Nephron progenitor cell (in vitro differentiated cells): ENCODE results near the gene ERFL.

ENCODE experiments used
- DNase-seq: peaks from one replicate; pipeline ENCODE4 v3.0.0; 2021
- H3K27ac Mint-ChIP-seq: 2 replicates; pipeline ENCODE4 v1.8.0; 2021; ENCODE audit warnings: mild to moderate bottlenecking, moderate library complexity, mixed read lengths
- H3K27me3 Mint-ChIP-seq: 2 replicates; pipeline ENCODE4 v1.8.0; 2021; ENCODE audit warnings: mild to moderate bottlenecking, low read depth, mixed read lengths; ENCODE audit not compliant: poor library complexity
- H3K36me3 Mint-ChIP-seq: 2 replicates; pipeline ENCODE4 v1.8.0; 2021; ENCODE audit warnings: low read depth, mixed read lengths
- H3K4me1 Mint-ChIP-seq: 2 replicates; pipeline ENCODE4 v1.8.0; 2021; ENCODE audit warnings: mixed read lengths
- H3K4me3 Mint-ChIP-seq: 2 replicates; pipeline ENCODE4 v1.8.0; 2021; ENCODE audit warnings: mild to moderate bottlenecking, moderate library complexity, mixed read lengths
- H3K9me3 Mint-ChIP-seq: 2 replicates; pipeline ENCODE4 v1.8.0; 2021; ENCODE audit warnings: mild to moderate bottlenecking, moderate library complexity, mixed read lengths
- CTCF ChIP-seq: fragments of 200-600 bp; sonication (generic); IDR thresholded peaks from 2 replicates; pipeline ENCODE4 v1.5.0; 2021; ENCODE audit warnings: antibody characterized with exemption

ERFL gene

DNA sequence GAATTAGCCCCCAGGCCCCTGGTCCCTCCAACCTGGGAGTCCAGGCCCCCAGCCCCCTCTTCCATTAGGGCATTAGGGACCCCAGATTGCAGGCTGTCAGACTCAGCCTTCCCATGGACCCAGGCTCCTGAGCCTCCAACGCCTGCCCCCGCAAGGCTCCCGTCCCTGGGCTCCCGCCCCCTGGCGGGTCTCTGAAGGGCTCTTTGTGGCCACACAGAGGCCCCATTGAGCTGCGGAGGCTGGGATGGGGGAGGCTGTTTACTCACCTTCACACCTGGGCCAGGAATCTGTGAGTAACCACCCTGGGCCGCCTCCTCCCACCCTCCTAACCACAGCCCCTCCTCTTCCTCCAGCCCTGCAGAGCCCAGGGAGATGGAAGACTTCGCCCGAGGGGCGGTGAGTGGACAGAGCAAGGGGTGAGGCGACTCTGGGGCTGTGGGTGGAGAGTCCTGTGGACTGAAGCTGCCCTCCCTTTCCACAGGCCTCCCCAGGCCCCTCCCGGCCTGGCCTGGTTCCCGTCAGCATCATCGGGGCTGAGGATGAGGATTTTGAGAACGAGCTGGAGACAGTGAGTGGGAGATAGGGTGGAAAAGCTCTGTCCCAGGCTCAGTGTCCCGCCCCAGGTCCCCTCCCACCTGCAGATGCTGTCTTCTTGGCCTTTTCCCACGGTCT is 40.4 kb downstream of the ERFL start:
- DNase-seq: peak; percentile 35
- Mint-ChIP-seq H3K4me3 (no peak overlapping the region), H3K27me3 (peaks cover 12% of the 10 kb centered on the region), H3K36me3 (no peaks in the 10 kb centered on the region), H3K9me3 (no peaks in the 10 kb centered on the region), H3K27ac (no peak overlapping the region), H3K4me1 (peaks cover 39% of the 10 kb centered on the region)
- no peak for TF ChIP-seq CTCF

DNA sequence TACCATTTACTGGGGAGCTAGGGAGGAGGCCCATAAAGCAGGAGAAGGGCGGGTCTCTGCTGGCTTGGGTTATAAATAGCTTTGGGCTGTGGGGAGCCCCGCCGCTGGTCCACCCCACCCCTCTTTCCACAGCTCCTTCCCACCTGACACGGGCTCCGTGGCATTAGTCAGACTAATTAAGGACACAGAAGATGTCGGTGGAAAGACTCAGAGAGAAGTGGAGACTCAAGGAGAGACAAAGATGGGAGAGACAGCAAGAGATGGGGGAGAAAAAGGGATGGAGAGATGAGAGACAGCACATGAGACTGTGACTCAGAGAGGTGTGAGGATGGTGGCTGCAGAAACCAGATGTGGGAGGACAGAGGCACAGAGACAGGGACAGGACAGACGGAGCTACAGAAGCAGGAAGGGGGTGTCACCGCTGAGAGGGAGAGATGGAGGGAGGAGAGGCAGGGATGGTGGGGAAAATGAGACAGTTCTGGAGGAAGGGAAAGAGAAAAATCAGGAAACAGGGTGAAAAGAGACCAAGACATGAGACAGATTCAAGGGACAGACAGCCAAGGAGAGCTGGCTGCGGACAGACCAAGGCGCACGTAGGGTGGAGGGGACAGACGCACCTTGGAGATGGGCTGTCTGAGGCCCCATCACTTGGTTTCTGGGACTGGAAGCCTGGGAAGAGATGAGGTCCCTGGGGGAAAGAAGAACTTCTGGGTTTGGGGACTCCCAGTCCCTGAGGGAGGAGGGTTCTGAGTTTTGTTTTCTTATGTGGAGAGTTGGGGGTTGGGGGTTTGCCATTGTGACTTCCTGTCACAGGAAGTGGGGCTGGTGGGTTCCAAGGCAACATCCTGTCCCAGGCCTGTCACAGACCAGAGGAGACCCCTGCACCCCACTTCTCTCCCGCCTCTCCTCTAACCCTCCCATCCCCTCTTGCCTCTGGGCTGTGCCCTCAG is 41.2 kb downstream of the ERFL start:
- no peak overlapping the region for H3K27ac Mint-ChIP-seq
- peaks cover 20% of the 10 kb centered on the region for H3K27me3 Mint-ChIP-seq
- no peaks in the 10 kb centered on the region for H3K9me3 Mint-ChIP-seq
- DNase-seq: no peak
- TF ChIP-seq CTCF: no peak
- peak overlapping the region; percentile 2 for H3K4me3 Mint-ChIP-seq
- H3K36me3 Mint-ChIP-seq: no peaks in the 10 kb centered on the region
- H3K4me1 Mint-ChIP-seq: peaks cover 46% of the 10 kb centered on the region

DNA sequence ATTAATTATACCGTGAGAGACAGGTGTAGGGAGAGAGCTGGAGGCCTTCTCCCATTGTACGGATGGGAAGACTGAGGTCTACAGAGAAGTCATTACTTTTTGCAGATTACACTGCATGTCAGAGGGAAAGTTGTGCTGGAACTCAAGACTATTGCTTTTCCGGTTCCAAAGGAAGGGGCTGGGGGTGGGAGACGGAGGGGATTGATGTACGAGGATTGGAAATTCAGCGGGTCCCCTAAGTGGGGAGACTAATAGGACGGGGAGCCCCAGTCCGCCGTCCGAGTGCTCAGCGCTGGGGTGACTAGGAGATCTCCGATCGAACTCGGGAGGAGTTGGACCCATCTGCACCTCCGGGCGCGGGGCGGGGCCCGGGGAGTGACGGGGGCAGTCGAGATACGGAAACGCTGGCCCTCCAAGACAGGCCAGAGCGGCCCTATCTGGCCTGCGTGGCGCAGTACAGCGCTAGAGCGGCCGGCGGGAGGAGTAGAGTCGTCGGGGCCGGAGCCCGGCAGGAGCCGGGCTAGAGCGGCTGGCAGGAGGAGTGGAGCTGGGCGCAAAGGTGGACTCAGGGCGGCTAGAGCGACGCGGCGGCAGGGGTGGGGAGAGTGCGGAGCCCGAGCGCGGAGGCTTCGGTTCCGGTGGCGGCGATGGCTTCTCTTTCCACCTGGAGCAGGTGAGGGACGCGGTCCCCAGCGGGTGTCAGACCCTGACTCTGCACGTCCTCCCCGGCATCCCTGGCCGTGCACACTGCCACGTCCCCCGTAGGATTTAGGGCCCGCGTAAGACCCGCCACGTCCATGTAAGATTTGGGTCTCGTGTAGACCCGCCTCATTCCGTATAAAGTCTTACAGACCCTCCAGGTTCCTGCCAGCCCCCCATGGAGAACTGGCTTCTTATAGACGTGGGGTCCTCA is 44.2 kb downstream of the ERFL start:
- peaks cover 45% of the 10 kb centered on the region for H3K27me3 Mint-ChIP-seq

DNA sequence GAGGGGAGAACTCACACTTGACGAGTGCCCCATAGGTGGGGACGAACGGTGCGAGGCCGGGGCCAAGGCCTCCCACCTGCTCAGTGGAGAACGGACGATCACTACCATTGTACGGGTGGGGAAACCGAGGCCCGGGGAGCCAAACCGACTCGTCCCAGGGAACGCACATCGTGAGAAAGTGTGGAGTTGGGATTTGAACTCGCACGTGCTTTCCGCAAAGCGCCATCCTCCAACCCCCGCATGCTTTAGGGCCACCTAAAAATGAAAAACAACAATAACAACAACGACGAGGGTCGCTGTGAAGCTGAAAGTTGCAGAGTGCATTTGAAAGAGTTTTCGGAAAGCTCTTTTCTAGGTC is 44.8 kb downstream of the ERFL start:
- H3K27ac Mint-ChIP-seq: no peak overlapping the region
- no peaks in the 10 kb centered on the region for H3K36me3 Mint-ChIP-seq
- no peaks in the 10 kb centered on the region for H3K9me3 Mint-ChIP-seq
- H3K4me3 Mint-ChIP-seq: peak overlapping the region; percentile 94
- no peak for DNase-seq
- no peak for TF ChIP-seq CTCF
- H3K4me1 Mint-ChIP-seq: peaks cover 49% of the 10 kb centered on the region
- peaks cover 44% of the 10 kb centered on the region for H3K27me3 Mint-ChIP-seq

More for the DNA sequence above, 44.2 kb downstream of the ERFL start:
- peak overlapping the region; percentile 94 for H3K4me3 Mint-ChIP-seq
- H3K27ac Mint-ChIP-seq: no peak overlapping the region
- no peaks in the 10 kb centered on the region for H3K36me3 Mint-ChIP-seq
- DNase-seq: peak; percentile 91
- no peaks in the 10 kb centered on the region for H3K9me3 Mint-ChIP-seq
- peaks cover 51% of the 10 kb centered on the region for H3K4me1 Mint-ChIP-seq
- TF ChIP-seq CTCF: no peak

GRCh38 chr19:41882568-41883462 is 45.4 kb downstream of the ERFL start, which contains the start of gene ARHGEF1:
Gene ARHGEF1 (plus strand): TSS chr19:41883184. CDS start chr19:41888083, 4,899 bp downstream.
- Mint-ChIP-seq H3K4me1 (peaks cover 49% of the 10 kb centered on the region), H3K27me3 (peaks cover 50% of the 10 kb centered on the region), H3K9me3 (no peaks in the 10 kb centered on the region), H3K4me3 (peak within 1 kb of the TSS; percentile 94), H3K27ac (no peak within 1 kb of the TSS), H3K36me3 (no peaks in the 10 kb centered on the region)
- DNase-seq: peak; percentile 63
- no peak for TF ChIP-seq CTCF
